ENCODE data around the gene CYLD.

DNA sequence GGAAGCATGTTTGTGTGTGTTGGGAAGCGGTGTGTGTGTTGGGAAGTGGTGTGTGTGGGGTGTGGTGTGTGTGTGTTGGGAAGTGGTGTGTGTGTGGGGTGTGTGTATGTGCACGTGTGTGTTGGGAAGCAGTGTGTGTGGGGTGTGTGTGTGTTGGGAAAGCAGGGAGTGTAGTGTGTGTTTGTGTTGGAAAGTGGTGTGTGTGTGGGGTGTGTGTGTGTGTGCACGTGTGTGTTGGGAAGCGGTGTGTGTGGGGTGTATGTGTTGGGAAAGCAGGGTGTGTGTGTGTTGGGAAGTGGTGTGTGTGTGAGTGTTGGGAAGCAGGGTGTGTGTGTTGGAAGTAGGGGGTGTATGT, 49.3 kb upstream of the CYLD start:
- no peak for TF ChIP-seq CTCF (conservative IDR thresholded peaks at IDR 0.05; ENCODE audit: low read depth, low read length)
- no peak for TF ChIP-seq POLR2A (IDR thresholded peaks at IDR 0.05; ENCODE audit: low read depth, low read length)
- TF ChIP-seq, protein P1, sequence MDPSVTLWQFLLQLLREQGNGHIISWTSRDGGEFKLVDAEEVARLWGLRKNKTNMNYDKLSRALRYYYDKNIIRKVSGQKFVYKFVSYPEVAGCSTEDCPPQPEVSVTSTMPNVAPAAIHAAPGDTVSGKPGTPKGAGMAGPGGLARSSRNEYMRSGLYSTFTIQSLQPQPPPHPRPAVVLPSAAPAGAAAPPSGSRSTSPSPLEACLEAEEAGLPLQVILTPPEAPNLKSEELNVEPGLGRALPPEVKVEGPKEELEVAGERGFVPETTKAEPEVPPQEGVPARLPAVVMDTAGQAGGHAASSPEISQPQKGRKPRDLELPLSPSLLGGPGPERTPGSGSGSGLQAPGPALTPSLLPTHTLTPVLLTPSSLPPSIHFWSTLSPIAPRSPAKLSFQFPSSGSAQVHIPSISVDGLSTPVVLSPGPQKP (IDR thresholded peaks at IDR 0.05; ENCODE audit: borderline replicate concordance, low read depth, low read length), result no peak
- TF ChIP-seq CEBPB (IDR thresholded peaks at IDR 0.05; ENCODE audit: low read depth, low read length), result no peak
- TF ChIP-seq RAD21 (IDR thresholded peaks at IDR 0.05; ENCODE audit: low read length), result no peak
- TF ChIP-seq CHD1 (IDR thresholded peaks at IDR 0.05; ENCODE audit: low read depth, low read length), result no peak
- TF ChIP-seq FOS (IDR thresholded peaks at IDR 0.05; ENCODE audit: low read depth, low read length), result no peak
- no peak for TF ChIP-seq USF2 (IDR thresholded peaks at IDR 0.05; ENCODE audit: low read depth, low read length)
- TF ChIP-seq MAZ (IDR thresholded peaks at IDR 0.05; ENCODE audit: borderline replicate concordance, low read depth, low read length), result no peak
- TF ChIP-seq SMC3 (IDR thresholded peaks at IDR 0.05; ENCODE audit: low read depth, low read length), result no peak
- no peak for TF ChIP-seq BHLHE40 (IDR thresholded peaks at IDR 0.05; ENCODE audit: low read depth, low read length)
- TF ChIP-seq MXI1 (IDR thresholded peaks at IDR 0.05; ENCODE audit: borderline replicate concordance, low read depth, low read length), result no peak
- TF ChIP-seq MAFK (IDR thresholded peaks at IDR 0.05; ENCODE audit: low read depth, low read length), result no peak
- no peak for TF ChIP-seq NFE2L2 (IDR thresholded peaks at IDR 0.05; ENCODE audit: low read depth, low read length)

Measured in IMR-90 (cell line).